Astrocyte (in vitro differentiated cells and primary cell): ENCODE measurements around the gene ZNF385D.

ENCODE experiments used
- EZH2 ChIP-seq: IDR thresholded peaks from 2 replicates; pipeline ENCODE4 v1.6.1; 2012; ENCODE audit warnings: mild to moderate bottlenecking, low read length, inconsistent platforms; ENCODE audit not compliant: insufficient read depth
- TF ChIP-seq, protein P1 (sequence below): IDR thresholded peaks from 2 replicates; pipeline ENCODE4 v1.5.1; 2011; ENCODE audit warnings: low read depth, mild to moderate bottlenecking, inconsistent platforms, low read length, moderate library complexity; ENCODE audit not compliant: insufficient read depth

DNA sequence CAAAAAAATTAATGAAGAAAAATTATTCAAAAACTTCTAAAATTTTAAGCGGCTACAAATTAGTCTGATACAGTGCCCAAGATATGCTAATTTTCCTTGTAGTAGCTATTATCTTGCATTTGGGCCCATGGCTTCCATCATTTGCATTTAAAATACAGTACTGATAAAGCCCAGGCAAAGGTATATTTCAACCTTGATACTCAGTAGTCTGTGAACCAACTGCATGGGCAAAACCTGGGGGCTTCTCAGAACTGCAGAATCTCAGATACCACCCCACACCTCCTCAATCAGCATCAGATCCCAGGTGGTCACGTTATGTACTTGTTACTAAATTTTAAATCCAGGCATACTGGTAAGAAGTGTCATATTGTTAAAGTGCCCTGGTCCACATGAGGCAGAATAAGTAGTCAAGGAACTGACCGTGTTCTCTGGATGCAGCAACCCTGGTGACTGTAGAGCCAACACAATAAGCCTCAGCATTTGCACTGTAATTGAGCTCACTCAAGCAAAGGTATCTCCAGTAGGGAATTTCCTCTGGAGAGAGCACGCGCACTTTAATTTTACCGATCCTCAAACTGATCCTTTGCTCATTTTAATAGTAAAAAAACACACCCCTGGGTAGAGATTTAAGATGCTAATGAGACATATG is 31.9 kb downstream of the ZNF385D start:
- no peak for TF ChIP-seq EZH2
- TF ChIP-seq, protein P1, sequence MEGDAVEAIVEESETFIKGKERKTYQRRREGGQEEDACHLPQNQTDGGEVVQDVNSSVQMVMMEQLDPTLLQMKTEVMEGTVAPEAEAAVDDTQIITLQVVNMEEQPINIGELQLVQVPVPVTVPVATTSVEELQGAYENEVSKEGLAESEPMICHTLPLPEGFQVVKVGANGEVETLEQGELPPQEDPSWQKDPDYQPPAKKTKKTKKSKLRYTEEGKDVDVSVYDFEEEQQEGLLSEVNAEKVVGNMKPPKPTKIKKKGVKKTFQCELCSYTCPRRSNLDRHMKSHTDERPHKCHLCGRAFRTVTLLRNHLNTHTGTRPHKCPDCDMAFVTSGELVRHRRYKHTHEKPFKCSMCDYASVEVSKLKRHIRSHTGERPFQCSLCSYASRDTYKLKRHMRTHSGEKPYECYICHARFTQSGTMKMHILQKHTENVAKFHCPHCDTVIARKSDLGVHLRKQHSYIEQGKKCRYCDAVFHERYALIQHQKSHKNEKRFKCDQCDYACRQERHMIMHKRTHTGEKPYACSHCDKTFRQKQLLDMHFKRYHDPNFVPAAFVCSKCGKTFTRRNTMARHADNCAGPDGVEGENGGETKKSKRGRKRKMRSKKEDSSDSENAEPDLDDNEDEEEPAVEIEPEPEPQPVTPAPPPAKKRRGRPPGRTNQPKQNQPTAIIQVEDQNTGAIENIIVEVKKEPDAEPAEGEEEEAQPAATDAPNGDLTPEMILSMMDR = no peak
